Large intestine (tissue), 3 donors: ENCODE results near the gene E2F1. TPM values are rescaled to one million over a fixed set of nuclear protein-coding genes. Genes with fewer than 3 reads are reported as not detected.

Experiments
- DNase-seq, 2 donors: peaks; one replicate each; pipeline versions ENCODE4 v3.0.0 to v3.0.0-alpha.2; 2013
- H3K27ac ChIP-seq: one replicate; pipeline ENCODE4 v1.5.1; 2013; ENCODE audit warnings: low read length
- H3K27me3 ChIP-seq: 2 replicates; pipeline ENCODE4 v1.6.1; 2013; ENCODE audit warnings: low read length; ENCODE audit not compliant: control insufficient read depth, insufficient read depth
- H3K36me3 ChIP-seq: 2 replicates; pipeline ENCODE4 v1.6.1; 2013; ENCODE audit warnings: low read length; ENCODE audit not compliant: control insufficient read depth, insufficient read depth
- H3K4me1 ChIP-seq: one replicate; pipeline ENCODE4 v1.6.1; 2013; ENCODE audit warnings: low read length; ENCODE audit not compliant: control insufficient read depth, insufficient read depth
- H3K4me3 ChIP-seq: one replicate; pipeline ENCODE4 v1.5.1; 2013; ENCODE audit warnings: low read length
- H3K9me3 ChIP-seq: one replicate; pipeline ENCODE4 v1.6.1; 2013; ENCODE audit warnings: mild to moderate bottlenecking, low read depth, low read length, moderate library complexity; ENCODE audit not compliant: control insufficient read depth
- WGBS: methylation state at CpG from one replicate; pipeline ENCODE4 v1.1.5; 2013; ENCODE audit warnings: low lambda C conversion rate; ENCODE audit not compliant: insufficient coverage; 5-methylcytosine and 5-hydroxymethylcytosine counted together
- polyA plus RNA-seq: library from polyadenylated mRNA; unstranded; fragments of 120-200 nt; gene quantifications from one replicate; pipeline ENCODE4 v1.2.1, GENCODE V29; 2013

The E2F1 gene
- polyA plus RNA-seq, 1 donor: 8.5 TPM

- DNase-seq: no peak
- Histone ChIP-seq H3K4me1 (peaks cover 20% of the 10 kb centered on the region), H3K9me3 (no peaks in the 10 kb centered on the region), H3K27me3 (no peaks in the 10 kb centered on the region), H3K36me3 (no peaks in the 10 kb centered on the region), H3K27ac (no peak overlapping the region), H3K4me3 (no peak overlapping the region)
- WGBS: 96% methylated on average over 4 of the region's 5 CpGs
Observed at GRCh38 chr20:33727115-33727479, 40.9 kb upstream of the E2F1 start.

- peaks cover 16% of the 10 kb centered on the region for H3K4me1 ChIP-seq
- H3K36me3 ChIP-seq: no peaks in the 10 kb centered on the region
- WGBS: no CpG with 5 or more reads among the region's 7 CpGs
- no peak overlapping the region for H3K27ac ChIP-seq
- H3K27me3 ChIP-seq: no peaks in the 10 kb centered on the region
- H3K9me3 ChIP-seq: no peaks in the 10 kb centered on the region
- DNase-seq: no peak
- no peak overlapping the region for H3K4me3 ChIP-seq
Observed at GRCh38 chr20:33725607-33726264, 39.6 kb upstream of the E2F1 start.

- H3K4me1 ChIP-seq: peaks cover 21% of the 10 kb centered on the region
- peak overlapping the region; percentile 58 for H3K27ac ChIP-seq
- no peak overlapping the region for H3K4me3 ChIP-seq
- peak; percentile 86 to 95 for DNase-seq
- no peaks in the 10 kb centered on the region for H3K27me3 ChIP-seq
- H3K36me3 ChIP-seq: no peaks in the 10 kb centered on the region
- 50% methylated on average over 1 of the region's 14 CpGs for WGBS
- no peaks in the 10 kb centered on the region for H3K9me3 ChIP-seq
Observed at GRCh38 chr20:33724439-33725094, 38.4 kb upstream of the E2F1 start.

GRCh38 chr20:33721391-33722140 is 35.4 kb upstream of the E2F1 start:
- no peak overlapping the region for H3K4me3 ChIP-seq
- H3K27ac ChIP-seq: no peak overlapping the region
- H3K36me3 ChIP-seq: no peaks in the 10 kb centered on the region
- H3K27me3 ChIP-seq: no peaks in the 10 kb centered on the region
- no CpG with 5 or more reads among the region's 11 CpGs for WGBS
- no peak for DNase-seq
- H3K4me1 ChIP-seq: peaks cover 23% of the 10 kb centered on the region
- no peaks in the 10 kb centered on the region for H3K9me3 ChIP-seq

GRCh38 chr20:33719989-33720709 is 34.0 kb upstream of the E2F1 start, which contains the start of gene PXMP4:
PXMP4 (minus strand) TSS chr20:33720310; CDS start chr20:33720207, 103 bp downstream.
- peak within 1 kb of the TSS; percentile 70 for H3K27ac ChIP-seq
- no CpG with 5 or more reads among the region's 46 CpGs for WGBS
- DNase-seq: peak; percentile 95 to 98
- H3K9me3 ChIP-seq: no peaks in the 10 kb centered on the region
- no peaks in the 10 kb centered on the region for H3K27me3 ChIP-seq
- peaks cover 23% of the 10 kb centered on the region for H3K4me1 ChIP-seq
- H3K4me3 ChIP-seq: peak within 1 kb of the TSS; percentile 95
- no peaks in the 10 kb centered on the region for H3K36me3 ChIP-seq

GRCh38 chr20:33719277-33719988 is 33.2 kb upstream of the E2F1 start:
- Histone ChIP-seq H3K27me3 (no peaks in the 10 kb centered on the region), H3K36me3 (peaks cover 5% of the 10 kb centered on the region), H3K27ac (no peak overlapping the region), H3K4me3 (peak overlapping the region; percentile 95), H3K4me1 (peaks cover 17% of the 10 kb centered on the region), H3K9me3 (no peaks in the 10 kb centered on the region)
- WGBS: no CpG with 5 or more reads among the region's 13 CpGs
- DNase-seq: no peak

GRCh38 chr20:33716498-33716897 is 30.3 kb upstream of the E2F1 start:
- Histone ChIP-seq H3K27me3 (no peaks in the 10 kb centered on the region), H3K4me3 (no peak overlapping the region), H3K9me3 (no peaks in the 10 kb centered on the region), H3K36me3 (peaks cover 19% of the 10 kb centered on the region), H3K27ac (no peak overlapping the region), H3K4me1 (peaks cover 8% of the 10 kb centered on the region)
- 100% methylated on average over 1 of the region's 2 CpGs for WGBS
- DNase-seq: no peak

- H3K36me3 ChIP-seq: peaks cover 25% of the 10 kb centered on the region
- no peak overlapping the region for H3K27ac ChIP-seq
- H3K9me3 ChIP-seq: no peaks in the 10 kb centered on the region
- no CpG with 5 or more reads among the region's 10 CpGs for WGBS
- no peaks in the 10 kb centered on the region for H3K27me3 ChIP-seq
- no peaks in the 10 kb centered on the region for H3K4me1 ChIP-seq
- H3K4me3 ChIP-seq: no peak overlapping the region
- no peak for DNase-seq
Observed at GRCh38 chr20:33713865-33714367, 27.7 kb upstream of the E2F1 start.

- H3K36me3 ChIP-seq: peaks cover 38% of the 10 kb centered on the region
- no peaks in the 10 kb centered on the region for H3K4me1 ChIP-seq
- H3K27me3 ChIP-seq: no peaks in the 10 kb centered on the region
- no peak overlapping the region for H3K4me3 ChIP-seq
- no peaks in the 10 kb centered on the region for H3K9me3 ChIP-seq
- WGBS: no CpG with 5 or more reads among the region's 1 CpG
- no peak for DNase-seq
- H3K27ac ChIP-seq: no peak overlapping the region
Observed at GRCh38 chr20:33711446-33711738, 25.2 kb upstream of the E2F1 start.
